Fibroblast of lung (primary cell): ENCODE measurements around the gene ADGRD1.

Experiments
- EZH2 ChIP-seq: IDR thresholded peaks from 2 replicates; pipeline ENCODE4 v1.5.1; 2012; ENCODE audit warnings: low read length, control low read depth, mild to moderate bottlenecking; ENCODE audit errors: missing control alignments
- TF ChIP-seq, protein P1 (sequence below), 2 donors: IDR thresholded peaks in 1 of 2; conservative IDR thresholded peaks in 1 of 2; 1 replicate in 1 of 2; 2 replicates in 1 of 2; pipeline ENCODE4 v1.5.1; 2011 to 2012; ENCODE audit warnings: low read length in 2 of 2, control low read depth in 1 of 2, inconsistent platforms in 1 of 2, low read depth in 1 of 2, mild to moderate bottlenecking in 1 of 2

GRCh38 chr12:130990034-130990433, 36.3 kb downstream of the ADGRD1 start:
- TF ChIP-seq, protein P1, sequence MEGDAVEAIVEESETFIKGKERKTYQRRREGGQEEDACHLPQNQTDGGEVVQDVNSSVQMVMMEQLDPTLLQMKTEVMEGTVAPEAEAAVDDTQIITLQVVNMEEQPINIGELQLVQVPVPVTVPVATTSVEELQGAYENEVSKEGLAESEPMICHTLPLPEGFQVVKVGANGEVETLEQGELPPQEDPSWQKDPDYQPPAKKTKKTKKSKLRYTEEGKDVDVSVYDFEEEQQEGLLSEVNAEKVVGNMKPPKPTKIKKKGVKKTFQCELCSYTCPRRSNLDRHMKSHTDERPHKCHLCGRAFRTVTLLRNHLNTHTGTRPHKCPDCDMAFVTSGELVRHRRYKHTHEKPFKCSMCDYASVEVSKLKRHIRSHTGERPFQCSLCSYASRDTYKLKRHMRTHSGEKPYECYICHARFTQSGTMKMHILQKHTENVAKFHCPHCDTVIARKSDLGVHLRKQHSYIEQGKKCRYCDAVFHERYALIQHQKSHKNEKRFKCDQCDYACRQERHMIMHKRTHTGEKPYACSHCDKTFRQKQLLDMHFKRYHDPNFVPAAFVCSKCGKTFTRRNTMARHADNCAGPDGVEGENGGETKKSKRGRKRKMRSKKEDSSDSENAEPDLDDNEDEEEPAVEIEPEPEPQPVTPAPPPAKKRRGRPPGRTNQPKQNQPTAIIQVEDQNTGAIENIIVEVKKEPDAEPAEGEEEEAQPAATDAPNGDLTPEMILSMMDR (conservative IDR thresholded peaks at IDR 0.05 in 1 of 2, IDR thresholded peaks at IDR 0.05 in 1 of 2; ENCODE audit: low read depth in 1 of 2, low read length in 2 of 2): no peak
- TF ChIP-seq EZH2: no peak
